HS-5 (cell line): ENCODE data around the gene MAP3K1.
"Not testable (repeated sequence)": the region's sequence is repeated elsewhere in the genome, so short reads cannot be mapped to it uniquely, and the experiment has no call there.

Experiments
- DNase-seq: peaks from one replicate; pipeline ENCODE4 v3.0.0-alpha.2; 2012; ENCODE audit warnings: low read depth

The MAP3K1 gene

GRCh38 chr5:56816546-56817081 is 1.3 kb downstream of the MAP3K1 start:
- peak; percentile 54 for DNase-seq

DNA sequence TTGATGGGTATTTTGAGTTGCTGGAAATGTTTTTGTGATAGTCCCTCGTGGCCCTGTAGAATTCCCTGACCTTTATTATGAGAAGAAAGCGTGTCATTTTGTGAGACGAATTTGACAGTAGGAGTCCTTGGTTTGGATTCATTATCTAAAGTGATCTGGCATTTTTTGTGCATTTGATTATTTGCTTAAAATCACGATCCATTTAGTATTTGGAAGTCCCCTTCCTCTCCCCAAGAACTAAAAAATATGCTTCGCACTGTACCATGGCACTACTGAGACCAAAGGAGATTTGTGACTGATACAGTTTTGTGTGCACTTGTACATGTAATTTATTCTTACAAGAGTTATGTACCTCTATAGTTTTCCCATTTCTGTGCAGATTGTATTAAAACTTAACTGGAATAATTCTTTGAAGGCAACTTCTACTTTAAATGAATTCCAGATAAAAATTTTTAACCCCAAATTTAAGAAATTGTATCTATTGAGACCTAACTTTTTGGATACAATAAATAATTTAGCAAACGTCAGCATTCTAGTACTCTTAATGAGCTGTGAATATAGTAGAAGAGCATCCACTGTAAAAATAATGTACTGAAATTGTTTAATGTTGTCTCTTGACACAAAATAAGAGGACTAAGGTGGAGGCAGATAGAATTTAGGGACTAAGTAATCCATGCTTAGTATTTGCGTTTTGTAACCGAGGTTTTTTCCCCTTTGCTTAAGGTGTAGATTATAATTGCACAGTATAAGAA is 2.1 kb downstream of the MAP3K1 start:
- DNase-seq, result no peak

GRCh38 chr5:56818450-56819037 is 3.2 kb downstream of the MAP3K1 start:
- no peak for DNase-seq

- DNase-seq, result no peak
Observed at GRCh38 chr5:56819060-56819881, 3.9 kb downstream of the MAP3K1 start.

- DNase-seq, result not testable (repeated sequence)
Observed at GRCh38 chr5:56821868-56822267, 6.5 kb downstream of the MAP3K1 start.

DNA sequence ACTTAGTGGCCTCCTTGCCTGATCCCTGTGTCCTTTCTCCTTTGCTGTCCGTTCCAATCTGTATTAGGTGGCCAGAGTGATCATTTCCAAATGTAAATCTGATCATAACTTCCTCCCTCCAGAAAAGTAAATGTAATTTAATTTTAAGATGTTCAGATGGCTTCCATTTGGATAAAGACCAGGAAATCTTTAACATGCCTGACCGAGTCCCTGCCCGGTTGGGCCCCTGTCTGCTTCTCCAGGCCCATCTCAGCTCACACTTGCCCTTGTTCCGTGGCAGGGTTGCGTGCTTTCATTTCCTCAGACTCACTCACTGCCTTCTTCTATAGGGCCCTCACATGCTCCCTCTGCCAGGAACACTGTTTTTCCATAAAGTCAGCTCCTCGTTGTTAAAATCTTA is 7.6 kb downstream of the MAP3K1 start:
- DNase-seq, result no peak

- no peak for DNase-seq
Observed at GRCh38 chr5:56824019-56824418, 8.7 kb downstream of the MAP3K1 start.

- DNase-seq, result no peak
Observed at GRCh38 chr5:56825222-56825824, 10.0 kb downstream of the MAP3K1 start.

DNA sequence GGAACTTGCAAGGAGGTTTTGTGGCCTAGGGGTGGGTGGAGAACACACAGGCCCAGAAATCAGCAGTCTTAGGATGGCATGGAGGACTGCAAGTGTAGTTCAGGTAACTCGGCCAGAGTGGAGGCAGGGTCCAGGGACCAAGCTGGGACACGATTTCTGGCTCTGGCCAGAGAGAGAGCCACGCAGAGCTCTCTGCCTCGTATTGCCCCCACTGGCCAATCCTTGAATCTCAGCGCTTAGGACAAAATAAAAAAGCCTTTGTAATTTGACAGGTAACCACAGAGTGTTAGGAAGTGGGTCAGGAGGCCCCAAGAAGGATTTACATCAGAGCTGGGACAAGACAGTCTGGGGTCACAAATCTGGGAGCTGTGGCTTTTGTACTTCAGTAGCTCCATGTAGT is 11.7 kb downstream of the MAP3K1 start:
- no peak for DNase-seq

GRCh38 chr5:56827924-56828323 is 12.6 kb downstream of the MAP3K1 start:
- no peak for DNase-seq

GRCh38 chr5:56829137-56829908 is 14.0 kb downstream of the MAP3K1 start:
- DNase-seq, result no peak

- no peak for DNase-seq
Observed at GRCh38 chr5:56831773-56832172, 16.4 kb downstream of the MAP3K1 start.

- no peak for DNase-seq
Observed at GRCh38 chr5:56833325-56833724, 18.0 kb downstream of the MAP3K1 start.

DNA sequence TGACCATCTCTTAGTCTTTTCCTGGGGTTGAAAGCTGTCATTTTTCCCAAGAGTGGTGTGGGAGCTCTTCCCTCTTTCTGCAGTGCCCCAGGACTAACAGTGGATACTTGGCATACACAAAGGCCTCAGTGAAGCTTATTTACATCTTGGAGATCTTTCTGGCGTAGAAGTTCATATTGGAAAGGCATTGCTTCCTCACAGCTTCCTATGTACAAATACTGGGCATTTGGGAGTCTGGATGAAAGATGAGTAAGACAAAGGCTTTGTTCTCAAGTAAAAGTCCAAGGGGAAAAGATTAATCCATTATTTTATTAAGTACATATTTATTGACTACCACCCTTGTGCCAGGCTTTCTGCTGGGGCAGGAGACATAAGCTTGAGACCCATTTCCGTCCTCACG is 22.0 kb downstream of the MAP3K1 start:
- DNase-seq, result no peak

GRCh38 chr5:56837956-56838355 is 22.6 kb downstream of the MAP3K1 start:
- DNase-seq, result no peak

DNA sequence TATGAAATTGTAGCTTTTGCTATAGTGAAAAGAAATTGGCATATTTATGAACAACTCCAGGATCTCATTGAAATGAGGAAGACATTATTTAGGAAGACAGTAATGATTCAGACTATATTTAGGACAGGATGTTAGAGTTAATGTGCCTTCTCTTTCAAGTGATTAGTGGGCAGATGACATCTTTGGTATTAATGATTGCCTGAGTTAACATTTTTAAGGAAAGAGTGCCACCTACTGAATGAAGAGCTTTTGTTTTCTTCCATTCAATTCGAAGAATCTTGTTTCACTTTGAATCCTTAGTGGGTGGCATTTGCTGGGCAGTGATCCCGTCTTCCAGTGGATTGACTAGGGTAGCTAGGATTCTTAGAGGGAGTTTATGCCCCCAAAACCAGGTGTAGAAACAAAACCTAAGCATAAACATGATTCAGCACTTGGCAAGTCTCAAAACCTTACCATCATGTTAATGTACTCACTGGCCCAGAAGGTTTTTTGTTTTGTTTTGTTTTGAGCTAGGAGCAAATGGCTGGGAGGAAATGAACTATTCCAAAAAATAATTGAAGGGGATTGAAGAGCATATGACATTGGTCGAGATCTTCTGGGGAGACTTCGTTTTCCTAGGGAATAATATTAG is 23.2 kb downstream of the MAP3K1 start:
- peak; percentile 55 for DNase-seq

DNA sequence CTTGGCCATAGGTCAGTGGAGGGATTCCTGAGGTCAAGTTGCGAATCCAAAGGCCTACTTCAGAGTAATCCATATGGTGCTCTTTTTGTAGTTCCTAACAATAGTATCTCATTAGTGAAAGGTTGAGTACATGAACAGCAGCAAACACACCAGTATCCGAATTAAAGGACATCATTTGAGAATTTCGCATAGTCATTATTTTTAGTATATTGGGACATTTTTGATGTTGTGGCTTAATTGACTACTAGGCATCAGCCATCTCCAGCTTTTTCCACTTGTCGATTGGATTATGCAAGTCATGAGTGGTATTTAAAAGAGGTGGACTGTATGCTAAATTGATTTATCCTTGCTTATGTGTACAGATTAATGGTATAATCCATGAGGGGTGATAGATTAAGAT is 23.7 kb downstream of the MAP3K1 start:
- DNase-seq, result no peak

DNA sequence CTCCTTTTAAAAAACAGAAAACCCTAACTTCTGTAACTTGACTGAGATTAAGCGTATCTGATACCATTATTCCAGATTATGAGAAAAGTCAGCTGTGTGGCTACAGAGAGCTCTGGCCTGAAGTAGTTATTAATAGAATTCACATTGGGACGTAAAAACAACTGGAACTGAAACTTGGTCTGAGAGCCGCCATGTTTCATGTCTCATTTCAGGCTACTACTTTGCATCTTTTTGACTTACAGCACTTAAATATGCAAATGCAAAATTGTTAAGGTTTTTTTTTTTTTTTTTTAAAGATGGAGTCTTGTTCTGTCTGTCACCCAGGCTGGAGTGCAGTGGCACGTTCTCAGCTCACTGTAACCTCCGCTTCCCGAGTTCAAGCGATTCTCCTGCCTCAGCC is 25.2 kb downstream of the MAP3K1 start:
- DNase-seq, result no peak

DNA sequence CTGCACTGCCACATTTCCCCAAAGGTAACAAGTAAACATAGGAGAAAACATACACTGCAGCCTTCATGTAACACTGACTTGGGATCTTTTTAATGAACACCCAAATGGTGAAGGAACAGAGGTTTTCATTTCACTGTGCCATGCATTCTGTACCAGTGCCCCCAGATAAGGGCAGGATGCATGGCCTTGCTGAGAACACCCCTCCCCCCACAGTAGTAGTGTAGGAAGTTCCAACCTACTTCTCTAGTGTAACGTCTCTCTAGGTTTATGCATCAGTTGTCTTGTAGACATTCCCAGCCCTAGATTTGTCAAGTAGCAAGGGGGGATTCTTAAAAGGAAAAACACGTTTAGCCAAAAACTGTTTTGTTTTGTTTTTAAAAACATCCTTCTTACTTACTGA is 29.9 kb downstream of the MAP3K1 start:
- DNase-seq, result no peak

GRCh38 chr5:56845904-56846480 is 30.6 kb downstream of the MAP3K1 start:
- no peak for DNase-seq

DNA sequence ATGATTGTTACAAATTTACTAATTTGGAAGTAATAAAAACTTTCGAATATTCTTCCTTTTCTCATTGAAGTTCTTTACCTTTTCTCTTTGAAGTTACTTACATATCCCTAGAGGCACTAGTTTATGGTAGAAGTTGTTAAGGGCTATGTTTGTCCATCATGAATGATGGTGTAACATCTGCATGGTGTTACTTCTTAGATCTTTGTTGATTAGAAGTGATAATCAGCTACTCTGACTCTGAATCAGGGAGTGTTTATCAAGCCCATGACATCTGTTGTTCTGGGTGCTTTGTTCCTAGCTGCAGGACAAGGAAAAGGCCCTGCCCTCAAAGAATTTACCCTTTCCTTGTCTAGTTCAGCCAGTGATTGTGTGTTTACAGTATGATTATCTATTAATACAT is 32.9 kb downstream of the MAP3K1 start:
- no peak for DNase-seq
